Osteocyte (in vitro differentiated cells): Measurements from ENCODE around the gene HCRTR2. TPM values are rescaled to one million over a fixed set of nuclear protein-coding genes. Genes with fewer than 3 reads are reported as not detected.
"Not testable (repeated sequence)": the region's sequence is repeated elsewhere in the genome, so short reads cannot be mapped to it uniquely, and the experiment has no call there.

Source experiments
- DNase-seq: peaks from one replicate; pipeline ENCODE4 v3.0.0; 2021; ENCODE audit warnings: mixed read lengths; ENCODE audit not compliant: unreplicated experiment; ENCODE audit errors: extremely low spot score
- H3K27ac Mint-ChIP-seq: one replicate; pipeline ENCODE4 v1.8.0; 2021; ENCODE audit warnings: mild to moderate bottlenecking, mixed read lengths; ENCODE audit not compliant: unreplicated experiment
- H3K27me3 Mint-ChIP-seq: one replicate; pipeline ENCODE4 v1.8.0; 2021; ENCODE audit warnings: mixed read lengths; ENCODE audit not compliant: unreplicated experiment
- H3K36me3 Mint-ChIP-seq: one replicate; pipeline ENCODE4 v1.8.0; 2021; ENCODE audit warnings: mixed read lengths; ENCODE audit not compliant: unreplicated experiment
- H3K4me1 Mint-ChIP-seq: one replicate; pipeline ENCODE4 v1.8.0; 2021; ENCODE audit warnings: mixed read lengths; ENCODE audit not compliant: unreplicated experiment
- H3K4me3 Mint-ChIP-seq: one replicate; pipeline ENCODE4 v1.8.0; 2021; ENCODE audit warnings: mild to moderate bottlenecking, moderate library complexity, mixed read lengths; ENCODE audit not compliant: unreplicated experiment
- H3K9me3 Mint-ChIP-seq: one replicate; pipeline ENCODE4 v1.8.0; 2021; ENCODE audit warnings: mixed read lengths; ENCODE audit not compliant: unreplicated experiment
- CTCF ChIP-seq: fragments of 200-600 bp; sonication (generic); IDR thresholded peaks from 2 replicates; pipeline ENCODE4 v1.5.0; 2021; ENCODE audit warnings: antibody characterized with exemption, mild to moderate bottlenecking, moderate library complexity
- total RNA-seq: library from RNA; stranded (reverse); gene quantifications from 2 replicates; pipeline ENCODE4 v1.2.1, GENCODE V29; 2021

HCRTR2 gene
- total RNA-seq, 1 donor from 2014 or later = not detected

- H3K4me1 Mint-ChIP-seq = peaks cover 24% of the 10 kb centered on the region
- no peak for TF ChIP-seq CTCF
- H3K9me3 Mint-ChIP-seq = peaks cover 18% of the 10 kb centered on the region
- DNase-seq = no peak
- peak overlapping the region; percentile 40 for H3K27ac Mint-ChIP-seq
- H3K36me3 Mint-ChIP-seq = peaks cover 4% of the 10 kb centered on the region
- H3K27me3 Mint-ChIP-seq = no peaks in the 10 kb centered on the region
- no peak overlapping the region for H3K4me3 Mint-ChIP-seq
Measured at GRCh38 chr6:55212156-55212555, 37.8 kb downstream of the HCRTR2 start.

GRCh38 chr6:55220961-55221360 lies 46.6 kb downstream of the HCRTR2 start:
- H3K27ac Mint-ChIP-seq = no peak overlapping the region
- no peak for DNase-seq
- no peaks in the 10 kb centered on the region for H3K4me1 Mint-ChIP-seq
- H3K36me3 Mint-ChIP-seq = no peaks in the 10 kb centered on the region
- no peak overlapping the region for H3K4me3 Mint-ChIP-seq
- H3K9me3 Mint-ChIP-seq = peaks cover 3% of the 10 kb centered on the region
- TF ChIP-seq CTCF = no peak
- no peaks in the 10 kb centered on the region for H3K27me3 Mint-ChIP-seq

GRCh38 chr6:55227862-55228261 lies 53.5 kb downstream of the HCRTR2 start:
- no peak overlapping the region for H3K27ac Mint-ChIP-seq
- no peak overlapping the region for H3K4me3 Mint-ChIP-seq
- no peaks in the 10 kb centered on the region for H3K36me3 Mint-ChIP-seq
- H3K4me1 Mint-ChIP-seq = no peaks in the 10 kb centered on the region
- H3K9me3 Mint-ChIP-seq = no peaks in the 10 kb centered on the region
- DNase-seq = no peak
- TF ChIP-seq CTCF = no peak
- H3K27me3 Mint-ChIP-seq = peaks cover 6% of the 10 kb centered on the region

- H3K27ac Mint-ChIP-seq = no peak overlapping the region
- no peak overlapping the region for H3K4me3 Mint-ChIP-seq
- H3K36me3 Mint-ChIP-seq = no peaks in the 10 kb centered on the region
- DNase-seq = no peak
- H3K9me3 Mint-ChIP-seq = no peaks in the 10 kb centered on the region
- no peak for TF ChIP-seq CTCF
- H3K4me1 Mint-ChIP-seq = peaks cover 14% of the 10 kb centered on the region
- peaks cover 3% of the 10 kb centered on the region for H3K27me3 Mint-ChIP-seq
Measured at GRCh38 chr6:55239099-55239498, 64.8 kb downstream of the HCRTR2 start.

- not testable (repeated sequence) for H3K4me3 Mint-ChIP-seq, H3K27ac Mint-ChIP-seq, DNase-seq, H3K27me3 Mint-ChIP-seq, H3K36me3 Mint-ChIP-seq, H3K9me3 Mint-ChIP-seq
- TF ChIP-seq CTCF = peak; percentile 79
- peaks cover 14% of the 10 kb centered on the region for H3K4me1 Mint-ChIP-seq
Measured at GRCh38 chr6:55240975-55241605, 66.8 kb downstream of the HCRTR2 start.
